Measurements from ENCODE around the gene KCTD17.

KCTD17 gene

GRCh38 chr22:37051391-37052385 is at the start of gene KCTD17:
KCTD17 (plus strand) TSS chr22:37051742; CDS start chr22:37051761, 19 bp downstream.
- no peak for DNase-seq (ENCODE audit: low read depth, low spot score)

DNA sequence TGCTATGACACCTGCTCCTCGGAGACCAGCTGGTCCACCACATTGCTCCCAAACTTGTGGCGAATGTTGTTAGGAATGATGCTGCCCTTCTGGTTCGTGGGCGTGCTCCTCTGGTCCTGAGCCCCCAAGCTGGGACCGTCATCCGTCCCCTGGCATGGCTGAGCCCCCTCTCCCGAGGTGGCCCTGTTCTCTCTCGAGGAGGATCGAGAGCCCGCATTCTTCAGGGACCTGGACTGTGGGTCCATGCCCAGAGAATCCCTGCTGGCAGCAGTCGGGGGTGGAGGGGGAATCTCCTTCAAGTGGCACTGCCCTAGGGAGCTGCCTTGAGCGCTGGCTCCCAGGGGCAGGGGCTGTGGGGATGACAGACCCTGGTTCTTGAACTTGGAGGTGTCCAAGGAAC is 49.7 kb upstream of the KCTD17 start:
- DNase-seq (ENCODE audit: low read depth, low spot score) = no peak

DNA sequence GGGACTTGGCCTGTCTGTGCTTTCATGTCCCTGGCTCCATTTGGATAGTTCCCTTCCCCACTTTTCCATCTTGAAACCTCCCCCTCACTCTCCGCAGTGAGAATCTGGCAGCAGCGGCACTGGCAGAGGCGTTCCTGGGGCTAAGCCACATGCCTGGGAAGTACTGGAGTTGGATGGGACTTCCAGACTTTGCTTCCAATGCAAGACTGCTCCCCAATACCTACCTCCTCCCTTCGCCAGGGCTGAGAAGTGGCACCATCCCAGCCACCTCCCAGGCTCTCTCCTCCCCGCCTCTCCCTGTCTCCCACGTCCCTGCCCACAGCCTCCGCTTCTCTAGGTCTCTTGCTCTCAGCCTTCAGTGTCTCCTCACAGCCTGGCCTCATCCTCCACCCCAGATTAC is 48.9 kb upstream of the KCTD17 start:
- no peak for DNase-seq (ENCODE audit: low read depth, low spot score)

GRCh38 chr22:37007651-37008050 is 43.9 kb upstream of the KCTD17 start:
- DNase-seq (ENCODE audit: low read depth, low spot score) = no peak

DNA sequence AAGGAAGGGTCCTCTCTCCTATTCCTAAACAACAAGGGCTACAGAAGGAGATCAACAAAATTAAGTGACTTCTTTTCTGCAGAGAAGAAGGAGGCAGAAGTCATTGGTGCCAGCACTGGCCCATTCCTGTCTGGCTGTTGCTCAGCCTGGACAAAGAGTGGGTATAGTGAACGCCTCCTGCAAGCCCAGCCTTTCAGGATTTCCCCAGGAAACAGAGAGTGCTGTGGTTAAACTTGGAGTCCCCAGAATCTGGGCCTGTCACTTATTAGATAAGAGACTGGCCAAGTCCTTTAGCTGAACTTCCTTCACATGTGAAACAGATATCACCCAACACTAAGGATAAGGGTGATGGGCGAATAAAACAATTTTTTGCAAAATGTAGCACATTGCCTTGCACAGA is 43.2 kb upstream of the KCTD17 start:
- DNase-seq (ENCODE audit: low read depth, low spot score) = no peak

GRCh38 chr22:37009490-37009889 is 42.1 kb upstream of the KCTD17 start:
- DNase-seq (ENCODE audit: low read depth, low spot score) = no peak

DNA sequence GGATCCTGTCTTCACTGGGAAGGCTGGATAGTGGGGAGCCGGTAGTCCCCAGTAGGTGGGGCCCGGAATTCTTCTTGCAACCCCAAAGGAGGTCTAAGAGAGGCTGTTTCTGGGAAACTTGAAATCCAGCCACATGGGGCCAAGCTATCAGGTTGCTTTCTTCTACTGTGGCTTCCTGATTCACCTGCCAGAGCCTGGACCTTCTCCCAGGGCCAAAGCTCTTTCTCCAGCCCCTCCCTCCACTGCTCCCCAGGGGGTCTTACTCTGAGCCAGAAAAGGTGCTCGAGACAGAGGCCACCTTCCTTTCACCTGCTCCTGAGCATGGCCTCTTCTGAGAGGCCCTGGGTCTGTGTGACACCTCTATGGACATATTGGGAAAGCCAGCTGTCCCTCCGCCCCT is 41.4 kb upstream of the KCTD17 start:
- DNase-seq (ENCODE audit: low read depth, low spot score) = no peak

DNA sequence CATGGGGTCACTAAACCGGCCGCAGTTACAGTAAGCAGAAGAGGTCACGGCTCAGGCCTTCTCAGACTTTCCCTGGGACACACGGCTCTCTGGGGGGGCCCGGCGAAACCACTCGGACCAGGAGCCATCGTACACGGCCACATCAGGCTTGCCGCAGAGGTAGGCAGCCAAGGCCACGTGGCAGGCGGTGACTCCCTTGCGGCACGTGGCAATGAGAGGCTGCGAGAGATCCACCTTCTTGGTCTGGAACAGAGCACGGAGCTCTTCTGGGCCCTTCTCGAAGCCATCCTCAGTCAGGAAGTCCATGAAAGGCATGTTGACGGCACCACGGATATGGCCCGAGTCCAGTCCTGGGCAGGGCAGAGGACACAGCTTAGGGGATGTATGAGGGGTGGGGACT is 40.6 kb upstream of the KCTD17 start:
- DNase-seq (ENCODE audit: low read depth, low spot score) = no peak

- no peak for DNase-seq (ENCODE audit: low read depth, low spot score)
These were observed 40.1 kb upstream of the KCTD17 start for GRCh38 chr22:37011472-37011871.

DNA sequence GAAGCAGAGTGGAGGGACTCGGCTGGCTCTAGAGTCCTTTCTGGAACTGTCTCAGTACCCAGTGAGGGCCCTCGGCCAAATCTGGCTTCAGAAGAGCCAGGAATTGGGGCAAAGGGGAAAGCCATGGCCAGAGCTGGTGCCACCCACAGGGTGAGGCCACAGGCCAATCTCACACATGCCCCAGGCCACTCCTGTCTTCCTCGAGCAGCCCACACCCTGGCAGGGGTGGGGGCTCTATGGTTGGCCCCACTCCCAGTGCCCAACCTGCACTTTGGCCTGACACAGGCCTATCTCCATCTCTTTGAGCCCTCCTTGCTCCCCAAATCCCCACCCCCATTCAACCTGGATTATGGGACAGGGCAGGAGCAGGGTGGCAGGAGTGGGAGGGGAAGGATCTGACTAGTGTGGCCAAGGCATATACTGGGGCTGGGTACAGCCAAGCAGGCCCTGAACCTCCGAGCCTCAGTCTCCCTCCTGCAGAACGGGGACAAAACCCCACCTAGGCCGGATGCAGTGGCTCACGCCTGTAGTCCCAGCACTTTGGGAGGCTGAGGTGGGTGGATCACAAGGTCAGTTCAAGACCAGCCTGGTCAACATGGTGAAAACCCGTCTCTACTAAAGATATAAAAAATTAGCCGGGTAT is 39.2 kb upstream of the KCTD17 start:
- no peak for DNase-seq (ENCODE audit: low read depth, low spot score)

GRCh38 chr22:37012956-37013355 is 38.6 kb upstream of the KCTD17 start:
- no peak for DNase-seq (ENCODE audit: low read depth, low spot score)

DNA sequence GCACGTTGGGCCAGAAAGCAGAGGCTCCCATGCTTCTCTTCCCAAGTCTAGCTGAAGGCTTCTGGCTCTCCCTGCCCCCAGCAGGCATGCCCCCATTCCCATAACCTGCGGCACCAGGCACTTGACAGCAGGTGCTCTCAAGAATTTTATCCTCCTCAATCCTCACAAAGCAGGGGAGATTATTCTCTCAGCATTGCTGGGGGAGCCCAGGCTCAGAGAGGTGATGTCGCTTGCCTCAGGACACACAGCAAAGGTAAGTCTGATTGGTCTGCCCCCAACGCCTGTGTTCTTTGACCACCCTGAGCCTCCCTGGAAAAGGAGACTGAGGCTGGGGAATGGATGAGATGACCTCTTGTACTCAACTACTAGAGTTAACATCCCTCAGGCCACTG is 37.1 kb upstream of the KCTD17 start:
- no peak for DNase-seq (ENCODE audit: low read depth, low spot score)

DNA sequence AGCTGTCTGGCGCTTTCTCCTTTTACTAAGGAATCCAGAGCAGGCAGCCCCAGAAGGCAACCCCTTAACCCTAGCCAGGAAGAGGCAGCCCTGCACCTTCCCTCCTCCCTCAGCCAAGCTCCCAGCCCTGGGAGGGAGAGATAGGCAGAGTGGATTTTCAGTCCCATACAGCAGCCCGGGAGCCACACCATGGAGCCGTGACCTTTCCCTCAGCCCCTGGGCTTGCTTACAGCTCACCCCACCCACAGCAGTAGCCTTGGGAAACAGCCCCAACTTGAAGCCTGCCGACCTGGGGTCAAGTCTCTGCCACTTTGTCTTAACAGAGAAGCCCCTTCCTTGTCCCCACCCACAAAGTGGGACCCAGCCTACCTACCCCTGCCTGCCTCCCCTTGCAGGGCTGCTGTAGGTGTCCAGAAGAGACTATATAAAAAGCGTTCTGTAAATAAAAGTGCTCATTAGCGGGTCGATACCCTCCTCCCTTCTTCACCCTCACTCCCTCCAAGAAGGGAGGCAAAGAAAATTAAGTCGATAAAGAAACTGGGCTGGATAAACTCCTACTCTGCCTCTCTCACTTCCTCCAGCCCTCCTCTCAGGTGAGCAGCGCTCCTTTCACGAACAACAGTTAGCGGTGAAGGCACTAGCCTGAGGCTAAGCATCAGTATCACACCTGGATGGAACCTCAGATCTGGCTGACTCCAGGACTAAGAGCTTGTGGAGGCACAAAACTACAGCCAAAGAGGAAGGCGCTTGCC is 36.5 kb upstream of the KCTD17 start:
- no peak for DNase-seq (ENCODE audit: low read depth, low spot score)

DNA sequence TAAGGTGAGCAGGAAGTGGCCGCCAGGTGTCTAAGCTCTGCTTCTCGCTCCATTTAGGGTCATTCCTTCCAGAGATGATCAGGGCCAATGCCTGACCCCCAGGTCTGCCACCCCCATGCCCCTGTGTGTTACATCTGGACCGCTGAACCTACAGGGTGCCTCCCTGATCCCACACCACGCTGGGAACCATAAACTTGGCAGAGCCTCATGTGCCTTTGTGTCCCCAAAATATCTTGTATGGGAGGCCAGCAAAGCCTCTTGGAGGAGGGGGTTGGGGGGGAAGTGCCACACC is 36.0 kb upstream of the KCTD17 start:
- DNase-seq (ENCODE audit: low read depth, low spot score) = no peak

DNA sequence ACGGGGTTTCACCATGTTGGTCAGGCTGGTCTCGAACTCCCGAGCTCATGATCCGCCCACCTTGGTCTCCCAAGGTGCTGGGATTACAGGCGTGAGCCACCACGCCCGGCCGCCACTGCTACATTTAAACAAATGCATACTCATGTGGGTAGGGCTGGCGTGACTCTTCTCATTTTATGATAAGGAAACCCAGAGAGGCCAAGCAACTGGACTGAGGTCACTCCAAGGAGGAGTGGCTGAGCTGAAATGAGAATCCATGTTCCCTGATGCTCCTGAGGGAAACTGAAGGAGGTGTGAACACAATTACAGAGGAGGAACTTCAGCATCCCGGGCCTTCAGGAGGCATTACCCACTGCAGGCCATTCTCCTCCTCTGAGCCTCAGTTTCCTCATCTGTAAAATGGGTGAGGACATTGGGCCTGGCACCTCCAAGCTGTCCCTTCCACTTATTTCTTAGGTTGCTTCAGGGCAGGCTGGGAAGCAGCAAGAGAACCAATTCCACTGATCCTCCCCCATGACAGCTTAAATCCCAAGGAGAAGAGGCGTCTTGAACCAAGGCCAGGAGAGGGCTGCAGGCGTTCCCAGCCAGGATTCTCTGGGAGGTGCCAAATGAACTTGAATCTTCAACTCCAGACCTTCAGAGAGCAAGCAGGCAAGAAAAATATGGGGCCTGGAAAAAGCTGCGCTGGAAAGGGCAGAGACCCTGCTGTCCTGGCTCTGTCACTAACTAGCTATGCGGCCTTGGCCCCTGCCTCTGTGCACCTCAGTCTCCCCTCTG is 35.2 kb upstream of the KCTD17 start:
- no peak for DNase-seq (ENCODE audit: low read depth, low spot score)

DNA sequence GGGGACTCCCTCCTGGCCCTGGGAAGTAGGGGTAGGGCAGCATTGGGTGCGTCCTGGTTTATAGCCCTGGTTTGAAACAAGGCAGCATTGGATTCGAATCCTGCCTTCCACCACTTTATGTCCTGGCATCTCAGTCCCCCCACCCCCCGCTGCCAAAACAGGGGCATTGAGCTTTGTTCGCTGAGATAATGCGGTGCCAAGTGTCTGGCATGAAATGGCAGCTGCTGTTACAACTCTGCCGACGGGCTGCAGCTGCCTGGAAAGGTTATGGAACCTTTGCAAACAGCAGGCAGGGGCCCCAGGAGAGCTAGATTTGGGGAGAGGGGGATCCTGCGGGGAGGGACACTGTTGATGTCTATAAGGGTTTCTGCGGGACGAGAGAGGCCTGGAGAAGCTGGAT is 34.2 kb upstream of the KCTD17 start:
- DNase-seq (ENCODE audit: low read depth, low spot score) = no peak

GRCh38 chr22:37018086-37018814 is 33.3 kb upstream of the KCTD17 start:
- DNase-seq (ENCODE audit: low read depth, low spot score) = no peak

DNA sequence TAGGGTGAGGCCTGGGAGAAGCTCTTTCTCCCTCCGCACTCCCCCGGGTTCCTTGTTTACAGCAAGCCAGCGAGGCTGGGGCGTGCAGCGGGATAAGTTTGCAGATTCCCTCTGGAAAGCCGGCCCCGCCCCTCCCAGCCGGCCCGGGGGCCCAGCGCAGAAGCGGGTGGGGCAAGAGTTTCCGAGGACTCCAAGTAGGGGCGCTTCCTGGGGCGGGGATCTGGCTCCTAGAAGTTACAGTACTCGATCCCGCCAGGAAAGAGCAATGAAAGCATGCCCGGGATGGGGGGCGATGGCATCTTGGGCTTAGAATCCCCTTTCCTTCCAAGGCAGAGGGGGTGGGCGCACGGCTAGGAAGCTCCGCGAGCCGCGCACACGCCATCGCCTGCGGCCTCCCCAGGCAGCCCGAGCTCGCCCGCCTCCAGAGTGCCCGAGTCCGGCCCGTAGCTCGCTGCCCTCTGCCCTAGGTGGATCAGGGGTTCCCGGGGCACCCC is 32.7 kb upstream of the KCTD17 start:
- DNase-seq (ENCODE audit: low read depth, low spot score) = no peak

DNA sequence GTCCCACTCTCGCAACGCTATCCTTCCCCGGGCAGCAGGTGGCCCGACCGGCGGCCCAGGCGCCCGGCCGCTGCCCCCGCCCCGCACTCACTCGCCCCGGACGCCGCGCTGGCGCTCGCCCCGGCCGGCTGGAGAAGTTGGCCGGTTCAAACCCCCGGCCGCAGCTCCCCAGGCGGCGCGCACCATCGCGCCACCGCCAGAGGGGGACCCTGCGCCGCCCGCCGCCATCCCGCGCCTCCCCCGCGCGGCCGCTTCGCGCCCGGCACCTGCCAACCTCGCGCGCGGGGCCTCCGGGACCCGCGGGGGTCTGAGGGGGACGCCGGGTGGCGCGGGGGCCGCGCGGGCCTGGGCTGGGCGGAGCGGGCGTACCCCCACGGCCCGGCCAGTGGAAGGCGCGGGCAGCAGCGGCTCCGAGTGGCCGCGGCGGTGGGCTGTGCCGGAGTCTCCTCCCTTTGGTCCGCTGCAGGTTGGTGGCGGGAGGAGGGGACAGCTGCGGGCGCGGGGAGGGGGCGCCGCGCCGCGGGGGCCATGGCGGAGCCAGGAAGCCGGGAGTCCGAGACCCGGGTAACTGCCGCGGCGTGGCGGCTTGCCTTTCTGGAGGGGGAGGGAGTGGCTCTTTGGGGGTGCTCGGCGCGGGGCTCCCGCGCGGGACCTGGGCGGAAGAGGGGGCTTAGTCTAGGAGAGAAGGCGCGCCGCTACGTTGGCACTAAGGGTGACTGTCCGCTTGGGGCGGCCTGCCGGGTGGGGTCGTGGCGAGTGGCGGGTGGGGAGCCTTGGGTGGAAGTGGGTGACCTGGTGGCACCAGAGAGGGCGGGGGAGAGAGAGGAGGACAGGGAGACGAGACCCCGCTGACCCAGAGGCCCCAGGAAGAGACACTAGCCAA is 32.0 kb upstream of the KCTD17 start, which contains the start of the genes MPST and TST:
Gene MPST, plus strand, starts transcription at position 434 of the 883 bp plus-strand sequence. Its CDS starts 95 bp downstream, at position 529.
Gene TST, minus strand, starts transcription at position 139 of the 883 bp plus-strand sequence. CDS start 715 bp downstream, outside the sequence.
- no peak for DNase-seq (ENCODE audit: low read depth, low spot score)

DNA sequence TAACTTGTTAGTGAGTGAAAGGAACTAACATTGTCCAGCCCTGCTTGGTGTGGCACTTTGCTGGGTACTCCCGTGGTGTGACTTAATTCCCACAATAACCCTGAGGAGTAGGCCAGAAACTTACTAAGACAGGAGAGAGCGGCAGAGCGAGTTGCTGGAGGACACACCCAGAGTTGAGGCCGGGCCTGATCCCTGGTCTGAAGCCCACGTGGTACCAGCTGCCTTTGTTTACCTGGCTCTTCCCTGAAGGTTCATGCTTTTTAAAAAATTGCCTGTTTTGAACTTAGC is 31.4 kb upstream of the KCTD17 start:
- DNase-seq (ENCODE audit: low read depth, low spot score) = no peak

Data from brain pericyte (primary cell).